ENCODE results near the gene PHC2.

- TF ChIP-seq, protein P1, sequence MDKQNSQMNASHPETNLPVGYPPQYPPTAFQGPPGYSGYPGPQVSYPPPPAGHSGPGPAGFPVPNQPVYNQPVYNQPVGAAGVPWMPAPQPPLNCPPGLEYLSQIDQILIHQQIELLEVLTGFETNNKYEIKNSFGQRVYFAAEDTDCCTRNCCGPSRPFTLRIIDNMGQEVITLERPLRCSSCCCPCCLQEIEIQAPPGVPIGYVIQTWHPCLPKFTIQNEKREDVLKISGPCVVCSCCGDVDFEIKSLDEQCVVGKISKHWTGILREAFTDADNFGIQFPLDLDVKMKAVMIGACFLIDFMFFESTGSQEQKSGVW (CRISPR knock-in tag; IDR thresholded peaks at IDR 0.05; ENCODE audit: borderline replicate concordance), result no peak
- TF ChIP-seq ZNF160 (CRISPR knock-in tag; IDR thresholded peaks at IDR 0.05) (no peak), HMGXB4 (CRISPR knock-in tag; IDR thresholded peaks at IDR 0.05; ENCODE audit: borderline replicate concordance in 1 of 2, low read depth in 1 of 2) (no peak)
Measured at GRCh38 chr1:33350611-33351280, 80.1 kb downstream of the PHC2 start.

All from HepG2 (cell line).